Neural cell (in vitro differentiated cells): ENCODE results near the gene UNK. TPM values are rescaled to one million over a fixed set of nuclear protein-coding genes. Genes with fewer than 3 reads are reported as not detected.

ENCODE experiments used
- H2AFZ ChIP-seq: fragments of 200-600, 300-800 bp; sonication (generic), shearing (Covaris generic); 2 replicates; pipeline ENCODE4 v1.6.0; 2014; ENCODE audit warnings: low read depth, mild to moderate bottlenecking, antibody characterized with exemption, low read length, moderate library complexity
- H3F3A ChIP-seq: fragments of 200-600 bp; shearing (Covaris generic); 2 replicates; pipeline ENCODE4 v1.6.1; 2016; ENCODE audit warnings: mild to moderate bottlenecking, moderate library complexity, mixed read lengths, antibody characterized with exemption, low read length; ENCODE audit not compliant: insufficient read depth, poor library complexity, severe bottlenecking
- H3K27ac ChIP-seq: fragments of 200-600, 300-800 bp; sonication (generic), shearing (Covaris generic); 2 replicates; pipeline ENCODE4 v1.5.1; 2014; ENCODE audit warnings: mild to moderate bottlenecking, low read length, moderate library complexity
- H3K27me3 ChIP-seq: fragments of 300-800, 200-600 bp; sonication (generic), shearing (Covaris generic); 2 replicates; pipeline ENCODE4 v1.6.0; 2014; ENCODE audit warnings: mild to moderate bottlenecking, low read depth, low read length, moderate library complexity; ENCODE audit not compliant: insufficient read depth
- H3K36me3 ChIP-seq: fragments of 300-800, 200-600 bp; sonication (generic), shearing (Covaris generic); 2 replicates; pipeline ENCODE4 v1.5.1; 2014; ENCODE audit warnings: mild to moderate bottlenecking, antibody characterized with exemption, low read length, moderate library complexity; ENCODE audit not compliant: insufficient read depth
- H3K4me2 ChIP-seq: fragments of 300-800, 200-600 bp; sonication (generic), shearing (Covaris generic); 2 replicates; pipeline ENCODE4 v1.6.0; 2014; ENCODE audit warnings: mild to moderate bottlenecking, low read length
- H3K4me3 ChIP-seq: fragments of 300-800, 200-600 bp; sonication (generic), shearing (Covaris generic); 2 replicates; pipeline ENCODE4 v1.5.1; 2014; ENCODE audit warnings: mild to moderate bottlenecking, low read length, moderate library complexity
- H3K79me2 ChIP-seq: fragments of 200-600 bp; shearing (Covaris generic); replicated peaks from 2 replicates; pipeline ENCODE4 v1.6.0; 2014; ENCODE audit warnings: mild to moderate bottlenecking, low read length, moderate library complexity; ENCODE audit not compliant: insufficient read depth
- H3K9ac ChIP-seq: fragments of 300-800, 200-600 bp; sonication (generic), shearing (Covaris generic); 2 replicates; pipeline ENCODE4 v1.6.1; 2016; ENCODE audit warnings: mild to moderate bottlenecking, low read length, mixed read lengths
- H3K9me2 ChIP-seq: fragments of 200-600 bp; shearing (Covaris generic); 2 replicates; pipeline ENCODE4 v1.6.1; 2016; ENCODE audit warnings: mild to moderate bottlenecking, low read length, mixed read lengths; ENCODE audit not compliant: insufficient read depth
- H3K9me3 ChIP-seq: fragments of 200-600, 300-800 bp; sonication (generic), shearing (Covaris generic); 2 replicates; pipeline ENCODE4 v1.6.1; 2016; ENCODE audit warnings: mild to moderate bottlenecking, mixed run types, low read length, moderate library complexity, mixed read lengths
- H4K20me1 ChIP-seq: fragments of 200-600 bp; shearing (Covaris generic); 2 replicates; pipeline ENCODE4 v1.6.1; 2016; ENCODE audit warnings: mild to moderate bottlenecking, mixed run types; ENCODE audit not compliant: insufficient read depth
- EP300 ChIP-seq: fragments of 450-650 bp; conservative IDR thresholded peaks from 2 replicates; pipeline ENCODE4 v1.6.1; 2014; ENCODE audit warnings: antibody characterized with exemption, mild to moderate bottlenecking, moderate library complexity; ENCODE audit not compliant: poor library complexity, severe bottlenecking
- EZH2 ChIP-seq: fragments of 200-600, 300-800 bp; shearing (Covaris generic), sonication (generic); IDR thresholded peaks from 2 replicates; pipeline ENCODE4 v1.6.1; 2014; ENCODE audit warnings: antibody characterized with exemption, low read length, borderline replicate concordance, mild to moderate bottlenecking; ENCODE audit not compliant: insufficient read depth, poor library complexity, severe bottlenecking
- MXI1 ChIP-seq: fragments of 450-650 bp; conservative IDR thresholded peaks from 2 replicates; pipeline ENCODE4 v1.6.1; 2014; ENCODE audit warnings: antibody characterized with exemption, mild to moderate bottlenecking; ENCODE audit not compliant: poor library complexity, severe bottlenecking
- POLR2AphosphoS5 ChIP-seq: IDR thresholded peaks from 2 replicates; pipeline ENCODE4 v1.6.1; 2012
- RAD21 ChIP-seq: fragments of 450-650 bp; conservative IDR thresholded peaks from 2 replicates; pipeline ENCODE4 v1.6.1; 2014; ENCODE audit warnings: antibody characterized with exemption, mild to moderate bottlenecking, moderate library complexity
- SMC3 ChIP-seq: fragments of 450-650 bp; conservative IDR thresholded peaks from 2 replicates; pipeline ENCODE4 v1.6.1; 2014; ENCODE audit warnings: antibody characterized with exemption, mild to moderate bottlenecking, moderate library complexity; ENCODE audit not compliant: poor library complexity
- TAF1 ChIP-seq: IDR thresholded peaks from 2 replicates; pipeline ENCODE4 v1.6.1; 2012; ENCODE audit warnings: low read depth
- polyA plus RNA-seq: library from polyadenylated mRNA; depleted of rRNA; stranded (reverse); fragments of >200 nt; gene quantifications from 2 replicates; pipeline ENCODE4 v1.2.3, GENCODE V29; 2014
- TF ChIP-seq, protein P1 (sequence below): IDR thresholded peaks from 2 replicates; pipeline ENCODE4 v1.6.1; 2012; ENCODE audit warnings: borderline replicate concordance
- TF ChIP-seq, protein P2 (sequence below): fragments of 450-650 bp; IDR thresholded peaks from 2 replicates; pipeline ENCODE4 v1.5.1; 2014; ENCODE audit warnings: antibody characterized with exemption, mild to moderate bottlenecking, moderate library complexity; ENCODE audit not compliant: poor library complexity, severe bottlenecking

Gene UNK
- polyA plus RNA-seq, 1 donor from 2014 or later = 29.9 TPM

DNA sequence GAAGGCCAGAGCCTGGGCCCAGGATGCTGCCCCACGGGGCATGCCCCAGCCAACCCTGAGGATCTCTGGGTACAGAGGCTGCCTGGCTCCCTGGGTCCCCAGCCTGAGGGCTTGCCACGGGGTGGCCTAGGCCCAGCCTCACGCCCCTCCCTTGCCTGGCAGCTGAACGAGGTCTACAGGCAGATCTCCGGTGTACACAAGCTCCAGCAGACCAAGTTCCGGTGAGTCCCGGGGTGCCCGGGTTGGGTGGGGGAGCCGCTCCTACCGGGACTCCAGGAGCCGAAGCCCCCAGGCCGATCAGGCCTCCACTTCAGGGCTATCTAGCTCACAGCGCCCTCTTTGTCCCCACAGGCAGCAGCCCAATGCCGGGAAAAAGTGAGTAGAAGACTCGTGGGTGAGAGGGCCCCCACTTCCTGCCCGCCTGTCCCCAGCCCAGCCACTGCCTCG, 44.0 kb upstream of the UNK start:
- no peak overlapping the region for H3K4me3 ChIP-seq
- no peaks in the 10 kb centered on the region for H3K36me3 ChIP-seq
- no peaks in the 10 kb centered on the region for H4K20me1 ChIP-seq
- no peak overlapping the region for H3K9ac ChIP-seq
- no peak overlapping the region for H3K27ac ChIP-seq
- no peak overlapping the region for H3K4me2 ChIP-seq
- H3K27me3 ChIP-seq = no peaks in the 10 kb centered on the region
- no peaks in the 10 kb centered on the region for H3K9me3 ChIP-seq
- H3F3A ChIP-seq = no peaks in the 10 kb centered on the region
- TF ChIP-seq RAD21 (no peak), POLR2AphosphoS5 (no peak), EP300 (no peak)
- TF ChIP-seq, protein P1, sequence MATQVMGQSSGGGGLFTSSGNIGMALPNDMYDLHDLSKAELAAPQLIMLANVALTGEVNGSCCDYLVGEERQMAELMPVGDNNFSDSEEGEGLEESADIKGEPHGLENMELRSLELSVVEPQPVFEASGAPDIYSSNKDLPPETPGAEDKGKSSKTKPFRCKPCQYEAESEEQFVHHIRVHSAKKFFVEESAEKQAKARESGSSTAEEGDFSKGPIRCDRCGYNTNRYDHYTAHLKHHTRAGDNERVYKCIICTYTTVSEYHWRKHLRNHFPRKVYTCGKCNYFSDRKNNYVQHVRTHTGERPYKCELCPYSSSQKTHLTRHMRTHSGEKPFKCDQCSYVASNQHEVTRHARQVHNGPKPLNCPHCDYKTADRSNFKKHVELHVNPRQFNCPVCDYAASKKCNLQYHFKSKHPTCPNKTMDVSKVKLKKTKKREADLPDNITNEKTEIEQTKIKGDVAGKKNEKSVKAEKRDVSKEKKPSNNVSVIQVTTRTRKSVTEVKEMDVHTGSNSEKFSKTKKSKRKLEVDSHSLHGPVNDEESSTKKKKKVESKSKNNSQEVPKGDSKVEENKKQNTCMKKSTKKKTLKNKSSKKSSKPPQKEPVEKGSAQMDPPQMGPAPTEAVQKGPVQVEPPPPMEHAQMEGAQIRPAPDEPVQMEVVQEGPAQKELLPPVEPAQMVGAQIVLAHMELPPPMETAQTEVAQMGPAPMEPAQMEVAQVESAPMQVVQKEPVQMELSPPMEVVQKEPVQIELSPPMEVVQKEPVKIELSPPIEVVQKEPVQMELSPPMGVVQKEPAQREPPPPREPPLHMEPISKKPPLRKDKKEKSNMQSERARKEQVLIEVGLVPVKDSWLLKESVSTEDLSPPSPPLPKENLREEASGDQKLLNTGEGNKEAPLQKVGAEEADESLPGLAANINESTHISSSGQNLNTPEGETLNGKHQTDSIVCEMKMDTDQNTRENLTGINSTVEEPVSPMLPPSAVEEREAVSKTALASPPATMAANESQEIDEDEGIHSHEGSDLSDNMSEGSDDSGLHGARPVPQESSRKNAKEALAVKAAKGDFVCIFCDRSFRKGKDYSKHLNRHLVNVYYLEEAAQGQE = no peak
- TF ChIP-seq, protein P2, sequence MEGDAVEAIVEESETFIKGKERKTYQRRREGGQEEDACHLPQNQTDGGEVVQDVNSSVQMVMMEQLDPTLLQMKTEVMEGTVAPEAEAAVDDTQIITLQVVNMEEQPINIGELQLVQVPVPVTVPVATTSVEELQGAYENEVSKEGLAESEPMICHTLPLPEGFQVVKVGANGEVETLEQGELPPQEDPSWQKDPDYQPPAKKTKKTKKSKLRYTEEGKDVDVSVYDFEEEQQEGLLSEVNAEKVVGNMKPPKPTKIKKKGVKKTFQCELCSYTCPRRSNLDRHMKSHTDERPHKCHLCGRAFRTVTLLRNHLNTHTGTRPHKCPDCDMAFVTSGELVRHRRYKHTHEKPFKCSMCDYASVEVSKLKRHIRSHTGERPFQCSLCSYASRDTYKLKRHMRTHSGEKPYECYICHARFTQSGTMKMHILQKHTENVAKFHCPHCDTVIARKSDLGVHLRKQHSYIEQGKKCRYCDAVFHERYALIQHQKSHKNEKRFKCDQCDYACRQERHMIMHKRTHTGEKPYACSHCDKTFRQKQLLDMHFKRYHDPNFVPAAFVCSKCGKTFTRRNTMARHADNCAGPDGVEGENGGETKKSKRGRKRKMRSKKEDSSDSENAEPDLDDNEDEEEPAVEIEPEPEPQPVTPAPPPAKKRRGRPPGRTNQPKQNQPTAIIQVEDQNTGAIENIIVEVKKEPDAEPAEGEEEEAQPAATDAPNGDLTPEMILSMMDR = no peak
- no peaks in the 10 kb centered on the region for H3K9me2 ChIP-seq
- no peaks in the 10 kb centered on the region for H3K79me2 ChIP-seq
- no peak overlapping the region for H2AFZ ChIP-seq

DNA sequence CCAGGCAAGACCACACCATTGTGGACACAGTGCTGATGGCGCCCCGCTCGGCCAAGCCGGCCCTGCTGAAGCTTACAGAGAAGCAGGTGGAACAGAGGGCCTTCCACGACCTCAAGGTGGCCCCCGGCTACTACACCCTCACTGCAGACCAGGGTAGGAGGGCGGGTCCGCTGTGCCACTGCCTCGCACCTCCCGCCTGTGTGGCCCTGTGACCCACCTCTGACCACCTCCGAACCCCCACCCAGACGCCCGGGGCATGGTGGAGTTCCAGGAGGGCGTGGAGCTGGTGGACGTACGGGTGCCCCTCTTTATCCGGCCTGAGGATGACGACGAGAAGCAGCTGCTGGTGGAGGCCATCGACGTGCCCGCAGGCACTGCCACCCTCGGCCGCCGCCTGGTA, 42.3 kb upstream of the UNK start:
- Histone ChIP-seq H3K27me3 (no peaks in the 10 kb centered on the region), H3K4me3 (no peak overlapping the region), H3K9ac (no peak overlapping the region), H3K9me3 (no peaks in the 10 kb centered on the region), H3K79me2 (no peaks in the 10 kb centered on the region), H3K4me2 (no peak overlapping the region), H3F3A (no peaks in the 10 kb centered on the region), H4K20me1 (no peaks in the 10 kb centered on the region), H3K36me3 (no peaks in the 10 kb centered on the region), H3K27ac (no peak overlapping the region), H3K9me2 (no peaks in the 10 kb centered on the region), H2AFZ (no peak overlapping the region)
- TF ChIP-seq SMC3 (no peak), RAD21 (no peak), POLR2AphosphoS5 (no peak), MXI1 (no peak), TAF1 (no peak), EP300 (no peak), EZH2 (no peak)
- TF ChIP-seq, protein P1 = no peak
- TF ChIP-seq, protein P2 = no peak
